ENCODE measurements around the gene MICU2.
"Not testable (repeated sequence)": the region's sequence is repeated elsewhere in the genome, so short reads cannot be mapped to it uniquely, and the experiment has no call there.

MICU2 gene

GRCh38 chr13:21590665-21591456, 13.1 kb downstream of the MICU2 start:
- not testable (repeated sequence) for FAIRE-seq

- no peak for FAIRE-seq
These were observed 13.7 kb downstream of the MICU2 start for GRCh38 chr13:21590231-21590630.

GRCh38 chr13:21589510-21589909, 14.5 kb downstream of the MICU2 start:
- not testable (repeated sequence) for FAIRE-seq

GRCh38 chr13:21588411-21588810, 15.6 kb downstream of the MICU2 start:
- FAIRE-seq: not testable (repeated sequence)

- no peak for FAIRE-seq
These were observed 18.9 kb downstream of the MICU2 start for GRCh38 chr13:21584973-21585592.

- no peak for FAIRE-seq
These were observed 20.5 kb downstream of the MICU2 start for GRCh38 chr13:21583478-21583877.

- no peak for FAIRE-seq
These were observed 23.2 kb downstream of the MICU2 start for GRCh38 chr13:21580736-21581135.

GRCh38 chr13:21579754-21580316, 24.1 kb downstream of the MICU2 start:
- no peak for FAIRE-seq

- FAIRE-seq: no peak
These were observed 25.2 kb downstream of the MICU2 start for GRCh38 chr13:21578748-21579147.

GRCh38 chr13:21576426-21576825, 27.5 kb downstream of the MICU2 start:
- no peak for FAIRE-seq

- FAIRE-seq: no peak
These were observed 29.9 kb downstream of the MICU2 start for GRCh38 chr13:21573920-21574712.

GRCh38 chr13:21569686-21570085, 34.3 kb downstream of the MICU2 start:
- FAIRE-seq: no peak

GRCh38 chr13:21568854-21569253, 35.1 kb downstream of the MICU2 start:
- no peak for FAIRE-seq

GRCh38 chr13:21567714-21568113, 36.3 kb downstream of the MICU2 start:
- FAIRE-seq: no peak

- no peak for FAIRE-seq
These were observed 46.0 kb downstream of the MICU2 start for GRCh38 chr13:21557995-21558394.

- FAIRE-seq: no peak
These were observed 47.9 kb downstream of the MICU2 start for GRCh38 chr13:21556051-21556450.

- not testable (repeated sequence) for FAIRE-seq
These were observed 50.7 kb downstream of the MICU2 start for GRCh38 chr13:21553261-21553660.

- FAIRE-seq: no peak
These were observed 53.1 kb downstream of the MICU2 start for GRCh38 chr13:21550918-21551317.

- no peak for FAIRE-seq
These were observed 54.3 kb downstream of the MICU2 start for GRCh38 chr13:21549633-21550032.

- FAIRE-seq: no peak
These were observed 55.4 kb downstream of the MICU2 start for GRCh38 chr13:21548577-21548976.

- FAIRE-seq: no peak
These were observed 57.6 kb downstream of the MICU2 start for GRCh38 chr13:21546372-21546771.

- no peak for FAIRE-seq
These were observed 59.5 kb downstream of the MICU2 start for GRCh38 chr13:21544515-21544914.

GRCh38 chr13:21542563-21542962, 61.4 kb downstream of the MICU2 start:
- no peak for FAIRE-seq
